Neural cell (in vitro differentiated cells): ENCODE results near the gene SETBP1. TPM values are rescaled to one million over a fixed set of nuclear protein-coding genes. Genes with fewer than 3 reads are reported as not detected.

Experiments used
- H2AFZ ChIP-seq: fragments of 200-600, 300-800 bp; sonication (generic), shearing (Covaris generic); 2 replicates; pipeline ENCODE4 v1.6.0; 2014; ENCODE audit warnings: low read depth, mild to moderate bottlenecking, antibody characterized with exemption, low read length, moderate library complexity
- H3F3A ChIP-seq: fragments of 200-600 bp; shearing (Covaris generic); 2 replicates; pipeline ENCODE4 v1.6.1; 2016; ENCODE audit warnings: mild to moderate bottlenecking, moderate library complexity, mixed read lengths, antibody characterized with exemption, low read length; ENCODE audit not compliant: insufficient read depth, poor library complexity, severe bottlenecking
- H3K27ac ChIP-seq: fragments of 200-600, 300-800 bp; sonication (generic), shearing (Covaris generic); 2 replicates; pipeline ENCODE4 v1.5.1; 2014; ENCODE audit warnings: mild to moderate bottlenecking, low read length, moderate library complexity
- H3K27me3 ChIP-seq: fragments of 300-800, 200-600 bp; sonication (generic), shearing (Covaris generic); 2 replicates; pipeline ENCODE4 v1.6.0; 2014; ENCODE audit warnings: mild to moderate bottlenecking, low read depth, low read length, moderate library complexity; ENCODE audit not compliant: insufficient read depth
- H3K36me3 ChIP-seq: fragments of 300-800, 200-600 bp; sonication (generic), shearing (Covaris generic); 2 replicates; pipeline ENCODE4 v1.5.1; 2014; ENCODE audit warnings: mild to moderate bottlenecking, antibody characterized with exemption, low read length, moderate library complexity; ENCODE audit not compliant: insufficient read depth
- H3K4me2 ChIP-seq: fragments of 300-800, 200-600 bp; sonication (generic), shearing (Covaris generic); 2 replicates; pipeline ENCODE4 v1.6.0; 2014; ENCODE audit warnings: mild to moderate bottlenecking, low read length
- H3K4me3 ChIP-seq: fragments of 300-800, 200-600 bp; sonication (generic), shearing (Covaris generic); 2 replicates; pipeline ENCODE4 v1.5.1; 2014; ENCODE audit warnings: mild to moderate bottlenecking, low read length, moderate library complexity
- H3K79me2 ChIP-seq: fragments of 200-600 bp; shearing (Covaris generic); replicated peaks from 2 replicates; pipeline ENCODE4 v1.6.0; 2014; ENCODE audit warnings: mild to moderate bottlenecking, low read length, moderate library complexity; ENCODE audit not compliant: insufficient read depth
- H3K9ac ChIP-seq: fragments of 300-800, 200-600 bp; sonication (generic), shearing (Covaris generic); 2 replicates; pipeline ENCODE4 v1.6.1; 2016; ENCODE audit warnings: mild to moderate bottlenecking, low read length, mixed read lengths
- H3K9me2 ChIP-seq: fragments of 200-600 bp; shearing (Covaris generic); 2 replicates; pipeline ENCODE4 v1.6.1; 2016; ENCODE audit warnings: mild to moderate bottlenecking, low read length, mixed read lengths; ENCODE audit not compliant: insufficient read depth
- H3K9me3 ChIP-seq: fragments of 200-600, 300-800 bp; sonication (generic), shearing (Covaris generic); 2 replicates; pipeline ENCODE4 v1.6.1; 2016; ENCODE audit warnings: mild to moderate bottlenecking, mixed run types, low read length, moderate library complexity, mixed read lengths
- H4K20me1 ChIP-seq: fragments of 200-600 bp; shearing (Covaris generic); 2 replicates; pipeline ENCODE4 v1.6.1; 2016; ENCODE audit warnings: mild to moderate bottlenecking, mixed run types; ENCODE audit not compliant: insufficient read depth
- CTCF ChIP-seq: fragments of 450-650 bp; IDR thresholded peaks from 2 replicates; pipeline ENCODE4 v1.5.1; 2014; ENCODE audit warnings: antibody characterized with exemption, mild to moderate bottlenecking, moderate library complexity; ENCODE audit not compliant: poor library complexity, severe bottlenecking
- EZH2 ChIP-seq: fragments of 200-600, 300-800 bp; shearing (Covaris generic), sonication (generic); IDR thresholded peaks from 2 replicates; pipeline ENCODE4 v1.6.1; 2014; ENCODE audit warnings: antibody characterized with exemption, low read length, borderline replicate concordance, mild to moderate bottlenecking; ENCODE audit not compliant: insufficient read depth, poor library complexity, severe bottlenecking
- MXI1 ChIP-seq: fragments of 450-650 bp; conservative IDR thresholded peaks from 2 replicates; pipeline ENCODE4 v1.6.1; 2014; ENCODE audit warnings: antibody characterized with exemption, mild to moderate bottlenecking; ENCODE audit not compliant: poor library complexity, severe bottlenecking
- POLR2AphosphoS5 ChIP-seq: IDR thresholded peaks from 2 replicates; pipeline ENCODE4 v1.6.1; 2012
- RAD21 ChIP-seq: fragments of 450-650 bp; conservative IDR thresholded peaks from 2 replicates; pipeline ENCODE4 v1.6.1; 2014; ENCODE audit warnings: antibody characterized with exemption, mild to moderate bottlenecking, moderate library complexity
- REST ChIP-seq: IDR thresholded peaks from 2 replicates; pipeline ENCODE4 v1.6.1; 2012; ENCODE audit warnings: borderline replicate concordance
- SMC3 ChIP-seq: fragments of 450-650 bp; conservative IDR thresholded peaks from 2 replicates; pipeline ENCODE4 v1.6.1; 2014; ENCODE audit warnings: antibody characterized with exemption, mild to moderate bottlenecking, moderate library complexity; ENCODE audit not compliant: poor library complexity
- TAF1 ChIP-seq: IDR thresholded peaks from 2 replicates; pipeline ENCODE4 v1.6.1; 2012; ENCODE audit warnings: low read depth
- polyA plus RNA-seq: library from polyadenylated mRNA; depleted of rRNA; stranded (reverse); fragments of >200 nt; gene quantifications from 2 replicates; pipeline ENCODE4 v1.2.3, GENCODE V29; 2014

SETBP1 gene
- polyA plus RNA-seq, 1 donor from 2014 or later: 13.7 TPM

- peaks cover 4% of the 10 kb centered on the region for H3F3A ChIP-seq
- H3K79me2 ChIP-seq: peaks cover 73% of the 10 kb centered on the region
- peak overlapping the region; percentile 95 for H3K9ac ChIP-seq
- H3K4me2 ChIP-seq: peak overlapping the region; percentile 91
- H3K9me3 ChIP-seq: no peaks in the 10 kb centered on the region
- H3K36me3 ChIP-seq: no peaks in the 10 kb centered on the region
- H4K20me1 ChIP-seq: no peaks in the 10 kb centered on the region
- H2AFZ ChIP-seq: no peak overlapping the region
- H3K4me3 ChIP-seq: peak overlapping the region; percentile 93
- TF ChIP-seq RAD21: peak; percentile 42
- no peak for TF ChIP-seq REST
- peak; percentile 9 for TF ChIP-seq POLR2AphosphoS5
- peak; percentile 54 for TF ChIP-seq SMC3
- no peaks in the 10 kb centered on the region for H3K27me3 ChIP-seq
- peak overlapping the region; percentile 95 for H3K27ac ChIP-seq
- no peaks in the 10 kb centered on the region for H3K9me2 ChIP-seq
These were observed 2.2 kb downstream of the SETBP1 start for GRCh38 chr18:44682871-44683221.

- H3K9me2 ChIP-seq: no peaks in the 10 kb centered on the region
- no peaks in the 10 kb centered on the region for H3K9me3 ChIP-seq
- peak overlapping the region; percentile 95 for H3K27ac ChIP-seq
- H3K79me2 ChIP-seq: peaks cover 80% of the 10 kb centered on the region
- H3K4me3 ChIP-seq: peak overlapping the region; percentile 93
- peak overlapping the region; percentile 91 for H3K4me2 ChIP-seq
- H3K36me3 ChIP-seq: no peaks in the 10 kb centered on the region
- peaks cover 4% of the 10 kb centered on the region for H3F3A ChIP-seq
- H3K27me3 ChIP-seq: no peaks in the 10 kb centered on the region
- no peak overlapping the region for H2AFZ ChIP-seq
- TF ChIP-seq RAD21: no peak
- no peak for TF ChIP-seq MXI1
- TF ChIP-seq TAF1: no peak
- TF ChIP-seq SMC3: no peak
- no peak for TF ChIP-seq CTCF
- TF ChIP-seq EZH2: no peak
- TF ChIP-seq REST: no peak
- no peaks in the 10 kb centered on the region for H4K20me1 ChIP-seq
- H3K9ac ChIP-seq: peak overlapping the region; percentile 95
These were observed 2.9 kb downstream of the SETBP1 start for GRCh38 chr18:44683556-44683955.
